Calu3 (cell line): ENCODE data around the gene FCGBP. TPM values are rescaled to one million over a fixed set of nuclear protein-coding genes. Genes with fewer than 3 reads are reported as not detected.
"Not testable (repeated sequence)": the region's sequence is repeated elsewhere in the genome, so short reads cannot be mapped to it uniquely, and the experiment has no call there.

Experiments used
- BruUV-seq: library from RNA; stranded (reverse); fragments of 400-500 nt; replicated peaks from 2 replicates; lab custom pipeline; 2021; lab: Mats Ljungman, UMichigan
- CTCF ChIA-PET: fragments of 300-600 bp; sonication (Branson Sonifier 250); formaldehyde crosslinking; loops from one replicate; lab custom pipeline; 2022; ENCODE audit warnings: antibody characterized with exemption; lab: Charles Lee
- DNase-seq: peaks from one replicate; pipeline ENCODE4 v3.0.0; 2022
- H3K27ac Mint-ChIP-seq: one replicate; pipeline ENCODE4 v1.8.0; 2022; ENCODE audit warnings: mixed read lengths; ENCODE audit not compliant: unreplicated experiment
- H3K27me3 Mint-ChIP-seq: one replicate; pipeline ENCODE4 v1.8.0; 2022; ENCODE audit warnings: mixed read lengths; ENCODE audit not compliant: unreplicated experiment
- H3K36me3 Mint-ChIP-seq: one replicate; pipeline ENCODE4 v1.8.0; 2022; ENCODE audit warnings: mild to moderate bottlenecking, moderate library complexity, mixed read lengths; ENCODE audit not compliant: insufficient read depth, unreplicated experiment
- H3K4me1 Mint-ChIP-seq: one replicate; pipeline ENCODE4 v1.8.0; 2022; ENCODE audit warnings: mild to moderate bottlenecking, low read depth, mixed read lengths; ENCODE audit not compliant: unreplicated experiment
- H3K4me3 Mint-ChIP-seq: one replicate; pipeline ENCODE4 v1.8.0; 2022; ENCODE audit warnings: mild to moderate bottlenecking, low read depth, moderate library complexity, mixed read lengths; ENCODE audit not compliant: unreplicated experiment
- H3K9me3 Mint-ChIP-seq: one replicate; pipeline ENCODE4 v1.8.0; 2022; ENCODE audit warnings: low read depth, mixed read lengths; ENCODE audit not compliant: unreplicated experiment
- intact Hi-C: fragments of 100-400 bp; cut with micrococcal nuclease; formaldehyde crosslinking; loops from one replicate; pipeline ENCODE4 v1.10.0; 2022; ENCODE audit not compliant: unreplicated experiment
- total RNA-seq: library from RNA; stranded (reverse); gene quantifications from 2 replicates; pipeline ENCODE4 v1.2.3, GENCODE V29; 2022
- TF ChIP-seq, protein P1 (sequence below): fragments of 200-600 bp; IDR thresholded peaks from one replicate; pipeline ENCODE4 v1.8.0; 2022; ENCODE audit warnings: antibody characterized with exemption; ENCODE audit not compliant: unreplicated experiment

Gene FCGBP
- total RNA-seq, 1 experiment from 2014 or later = 3.7 TPM

DNA sequence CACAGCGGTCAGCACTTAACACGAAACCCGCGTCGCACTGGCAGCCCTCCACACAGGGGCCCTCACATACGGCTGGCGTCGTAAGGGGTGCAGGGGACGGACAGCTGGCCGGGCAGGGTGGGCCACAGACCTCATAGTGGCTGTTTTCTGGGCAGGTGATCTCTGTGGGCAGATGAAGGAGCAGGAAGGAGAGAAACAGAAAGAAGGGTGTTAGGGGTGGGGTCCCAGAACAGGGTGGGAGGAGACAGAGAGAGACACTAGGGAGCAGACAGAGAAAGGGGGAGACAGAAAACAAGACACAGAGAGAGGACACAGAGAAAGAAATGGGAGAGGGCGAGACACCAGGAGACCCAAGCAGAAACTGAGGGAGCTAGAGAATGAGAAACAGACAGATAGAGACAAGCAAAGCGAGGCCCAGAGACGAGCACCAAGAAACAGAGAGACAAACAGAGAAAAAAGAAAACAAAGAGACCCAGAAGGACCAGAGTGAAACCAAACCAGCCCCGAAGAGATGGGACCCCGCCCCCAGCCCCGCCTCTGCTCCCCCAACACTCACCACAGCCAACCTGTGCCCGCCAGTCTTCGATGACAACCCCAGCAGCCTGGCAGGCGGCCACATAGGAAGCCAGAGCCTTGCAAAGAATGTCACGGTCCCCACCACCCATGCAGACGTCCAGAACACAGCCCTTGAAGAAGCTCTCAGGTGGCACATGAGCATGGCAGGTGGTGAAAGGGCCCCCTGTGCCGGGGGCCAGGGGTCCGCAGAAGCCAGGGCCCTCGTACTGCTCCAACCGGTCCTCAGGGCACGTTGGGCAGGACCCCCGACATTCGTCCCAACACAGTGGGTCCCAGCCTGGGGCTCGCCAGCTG lies 40.8 kb downstream of the FCGBP start:
- H3K27ac Mint-ChIP-seq, H3K36me3 Mint-ChIP-seq, H3K4me3 Mint-ChIP-seq, H3K4me1 Mint-ChIP-seq, BruUV-seq, H3K27me3 Mint-ChIP-seq, H3K9me3 Mint-ChIP-seq, intact Hi-C loops, CTCF ChIA-PET, DNase-seq: not testable (repeated sequence)

DNA sequence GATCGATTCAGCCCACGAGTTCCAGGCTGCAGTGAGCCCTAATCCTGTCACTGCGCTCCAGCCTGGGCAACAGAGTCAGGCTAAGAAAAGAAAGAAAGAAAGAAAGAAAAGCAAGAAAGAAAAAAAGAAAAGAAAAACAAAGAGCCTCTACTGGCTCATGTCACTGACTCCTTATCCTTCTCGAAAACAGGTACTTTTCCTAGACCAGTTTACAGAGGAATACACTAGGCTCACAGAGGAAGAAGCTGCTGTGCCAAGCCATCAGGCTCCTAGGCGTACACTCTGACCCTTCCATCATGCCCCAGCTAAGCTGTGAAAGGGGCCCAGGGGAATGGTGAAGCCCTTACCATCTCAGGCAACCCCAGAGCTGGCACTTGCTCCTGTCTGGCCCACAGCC lies 41.9 kb downstream of the FCGBP start:
- H3K9me3 Mint-ChIP-seq, H3K4me3 Mint-ChIP-seq, intact Hi-C loops, BruUV-seq, DNase-seq, H3K27me3 Mint-ChIP-seq, H3K4me1 Mint-ChIP-seq, CTCF ChIA-PET, H3K36me3 Mint-ChIP-seq, H3K27ac Mint-ChIP-seq: not testable (repeated sequence)

DNA sequence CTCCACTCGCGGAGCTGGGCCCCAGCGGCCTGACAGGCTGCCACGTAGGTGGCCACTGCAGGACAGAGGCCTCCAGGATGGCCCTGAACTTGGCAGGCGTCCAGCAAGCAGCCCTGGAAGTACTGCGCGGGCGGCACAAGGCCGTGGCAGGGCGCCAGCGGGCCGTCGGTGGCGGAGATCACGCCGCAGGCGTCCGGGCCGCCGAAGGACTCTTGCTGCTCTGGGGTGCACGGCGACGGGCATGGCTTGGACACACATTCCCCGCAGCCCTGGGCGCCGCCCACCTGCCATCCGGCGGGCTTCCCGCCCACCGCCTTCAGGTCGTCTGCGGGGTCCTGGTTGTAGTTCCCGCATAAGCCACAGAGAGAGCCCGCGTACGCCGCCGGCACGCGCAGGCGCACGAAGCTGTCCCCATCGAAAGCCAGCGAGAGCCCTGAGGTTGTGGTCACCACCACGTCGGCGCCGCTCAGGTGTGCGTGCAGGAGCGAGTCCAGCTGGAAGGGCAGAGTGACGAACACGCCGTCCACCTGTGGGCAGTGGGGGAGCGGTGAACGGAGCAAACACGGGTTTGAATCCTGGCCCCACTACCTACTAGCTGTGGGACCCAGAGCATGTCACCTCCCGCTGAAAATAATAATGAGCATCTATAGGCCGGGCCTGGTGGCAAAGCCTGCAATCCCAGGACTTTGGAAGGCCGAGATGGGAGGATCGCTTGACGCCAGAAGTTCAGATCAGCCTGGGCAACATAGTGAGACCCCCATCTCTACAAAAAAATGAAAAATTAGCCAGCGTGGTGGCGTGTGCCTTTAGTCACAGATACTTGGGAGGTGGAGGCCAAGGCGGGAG lies 42.6 kb downstream of the FCGBP start:
- H3K27ac Mint-ChIP-seq, H3K9me3 Mint-ChIP-seq, H3K4me1 Mint-ChIP-seq, H3K36me3 Mint-ChIP-seq, BruUV-seq, H3K4me3 Mint-ChIP-seq, CTCF ChIA-PET, intact Hi-C loops, H3K27me3 Mint-ChIP-seq, DNase-seq: not testable (repeated sequence)

DNA sequence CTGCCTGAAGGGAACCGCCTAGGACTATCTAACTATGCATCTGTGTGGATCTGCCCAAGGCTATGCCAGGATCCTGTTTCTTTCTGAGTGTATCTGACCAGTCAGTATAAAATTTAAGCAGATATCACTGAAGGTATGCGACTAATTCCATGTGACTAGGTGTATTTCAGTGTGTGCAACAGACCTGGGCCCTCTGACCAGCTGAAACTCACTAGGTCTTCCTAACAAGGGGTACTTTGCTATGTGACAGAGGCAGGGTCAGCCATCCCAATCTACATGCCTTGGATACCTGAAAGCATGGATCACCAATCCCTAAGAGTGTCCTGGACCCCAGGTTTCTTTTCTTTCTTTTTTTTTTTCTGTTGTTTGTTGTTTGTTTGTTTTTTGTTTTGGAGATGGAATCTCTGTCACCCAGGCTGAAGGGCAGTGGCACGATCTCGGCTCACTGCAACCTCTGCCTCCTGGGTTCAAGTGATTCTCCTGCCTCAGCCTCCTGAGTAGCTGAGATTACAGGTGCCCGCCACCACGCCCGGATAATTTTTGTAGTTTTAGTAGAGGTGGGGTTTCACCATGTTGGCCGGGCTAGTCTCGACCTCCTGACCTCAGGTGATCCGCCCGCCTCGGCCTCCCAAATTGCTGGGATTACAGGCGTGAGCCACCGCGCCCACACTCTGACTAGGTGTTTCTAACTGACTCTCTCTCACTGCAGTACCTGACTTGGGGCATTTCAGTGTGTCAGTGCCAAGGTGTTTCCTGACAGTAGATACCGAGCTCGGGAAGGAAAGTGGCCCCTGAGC lies 43.5 kb downstream of the FCGBP start:
- CTCF ChIA-PET = interaction anchor here (0.6 kb wide), 1 partner anchor 373 kb away, joined by 6 read pairs; no protein-coding TSS in a partner anchor
- BruUV-seq = no TSS peak
- Mint-ChIP-seq H3K36me3 (no peaks in the 10 kb centered on the region), H3K4me3 (no peak overlapping the region), H3K4me1 (no peaks in the 10 kb centered on the region), H3K9me3 (no peaks in the 10 kb centered on the region), H3K27me3 (no peaks in the 10 kb centered on the region), H3K27ac (no peak overlapping the region)
- DNase-seq = no peak
- intact Hi-C loops = no loop called here
- TF ChIP-seq, protein P1, sequence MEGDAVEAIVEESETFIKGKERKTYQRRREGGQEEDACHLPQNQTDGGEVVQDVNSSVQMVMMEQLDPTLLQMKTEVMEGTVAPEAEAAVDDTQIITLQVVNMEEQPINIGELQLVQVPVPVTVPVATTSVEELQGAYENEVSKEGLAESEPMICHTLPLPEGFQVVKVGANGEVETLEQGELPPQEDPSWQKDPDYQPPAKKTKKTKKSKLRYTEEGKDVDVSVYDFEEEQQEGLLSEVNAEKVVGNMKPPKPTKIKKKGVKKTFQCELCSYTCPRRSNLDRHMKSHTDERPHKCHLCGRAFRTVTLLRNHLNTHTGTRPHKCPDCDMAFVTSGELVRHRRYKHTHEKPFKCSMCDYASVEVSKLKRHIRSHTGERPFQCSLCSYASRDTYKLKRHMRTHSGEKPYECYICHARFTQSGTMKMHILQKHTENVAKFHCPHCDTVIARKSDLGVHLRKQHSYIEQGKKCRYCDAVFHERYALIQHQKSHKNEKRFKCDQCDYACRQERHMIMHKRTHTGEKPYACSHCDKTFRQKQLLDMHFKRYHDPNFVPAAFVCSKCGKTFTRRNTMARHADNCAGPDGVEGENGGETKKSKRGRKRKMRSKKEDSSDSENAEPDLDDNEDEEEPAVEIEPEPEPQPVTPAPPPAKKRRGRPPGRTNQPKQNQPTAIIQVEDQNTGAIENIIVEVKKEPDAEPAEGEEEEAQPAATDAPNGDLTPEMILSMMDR = no peak

DNA sequence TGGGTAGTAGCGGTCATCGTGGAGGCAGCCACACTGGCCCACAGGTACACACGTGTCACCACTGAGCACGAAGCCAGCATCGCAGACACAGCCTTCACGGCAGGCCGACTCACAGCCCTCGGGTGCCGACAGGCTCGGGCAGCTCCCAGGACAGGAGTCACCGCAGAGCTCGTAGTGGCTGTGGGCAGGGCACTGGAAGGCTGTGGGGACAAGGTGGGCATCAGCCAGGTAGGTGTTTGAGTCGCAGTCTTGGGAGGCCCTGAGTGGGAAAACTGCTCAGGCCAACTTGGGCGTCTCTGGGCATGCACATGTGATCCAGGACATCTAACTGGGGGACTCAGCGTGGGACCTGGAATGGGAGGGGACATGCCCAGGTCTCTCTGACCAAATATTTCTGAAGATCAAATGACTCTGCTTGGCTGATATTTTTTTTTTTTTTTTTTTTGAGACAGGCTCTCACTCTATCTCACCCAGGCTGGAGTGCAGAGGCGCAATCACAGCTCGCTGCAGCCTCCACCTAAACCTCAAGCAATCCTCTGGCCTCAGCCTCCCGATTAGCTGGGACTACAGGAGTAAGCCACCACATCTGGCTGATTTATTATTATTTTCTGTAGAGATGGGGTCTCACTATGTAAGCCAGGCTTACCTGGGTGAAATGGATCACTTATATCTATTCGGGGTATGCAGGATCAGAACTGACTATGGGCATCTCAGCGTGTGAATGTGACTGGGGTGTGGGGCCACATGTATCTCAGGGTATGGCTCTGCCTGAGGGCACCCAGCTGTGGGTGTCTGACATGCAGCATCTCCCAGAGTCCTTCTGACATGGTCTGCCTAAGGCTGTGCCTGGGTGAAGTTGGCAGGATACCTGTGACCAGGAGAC lies 44.3 kb downstream of the FCGBP start:
- CTCF ChIA-PET = interaction anchor here (0.6 kb wide), 1 partner anchor 373 kb away, joined by 6 read pairs; no protein-coding TSS in a partner anchor
- H3K36me3 Mint-ChIP-seq, DNase-seq, BruUV-seq, H3K9me3 Mint-ChIP-seq, H3K27me3 Mint-ChIP-seq, H3K4me3 Mint-ChIP-seq, H3K27ac Mint-ChIP-seq, H3K4me1 Mint-ChIP-seq, intact Hi-C loops: not testable (repeated sequence)

DNA sequence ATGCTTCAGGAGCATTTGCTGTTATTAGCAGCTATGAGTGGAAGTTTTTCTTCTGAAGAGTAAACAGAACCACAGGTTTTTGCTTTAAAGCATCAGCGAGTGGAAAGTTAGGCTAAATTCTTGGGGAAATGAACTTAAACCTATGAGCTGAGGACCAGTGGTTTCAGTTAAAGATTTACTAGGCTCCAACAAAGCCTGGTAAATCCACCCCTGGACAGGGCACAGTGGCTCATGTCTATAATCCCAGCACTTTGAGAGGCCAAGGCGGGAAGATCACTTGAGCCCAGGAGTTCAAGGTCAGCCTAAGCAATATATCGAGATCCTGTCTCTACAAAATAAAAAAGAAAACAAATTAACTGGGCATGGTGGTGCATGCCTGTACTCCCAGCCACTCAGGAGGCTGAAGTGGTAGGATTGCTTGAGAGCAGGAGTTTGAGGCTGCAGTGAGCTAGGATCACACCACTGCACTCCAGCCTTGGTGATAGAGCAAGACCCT lies 46.9 kb downstream of the FCGBP start:
- BruUV-seq, CTCF ChIA-PET, H3K4me1 Mint-ChIP-seq, H3K9me3 Mint-ChIP-seq, H3K27ac Mint-ChIP-seq, H3K27me3 Mint-ChIP-seq, H3K36me3 Mint-ChIP-seq, intact Hi-C loops, DNase-seq, H3K4me3 Mint-ChIP-seq: not testable (repeated sequence)

DNA sequence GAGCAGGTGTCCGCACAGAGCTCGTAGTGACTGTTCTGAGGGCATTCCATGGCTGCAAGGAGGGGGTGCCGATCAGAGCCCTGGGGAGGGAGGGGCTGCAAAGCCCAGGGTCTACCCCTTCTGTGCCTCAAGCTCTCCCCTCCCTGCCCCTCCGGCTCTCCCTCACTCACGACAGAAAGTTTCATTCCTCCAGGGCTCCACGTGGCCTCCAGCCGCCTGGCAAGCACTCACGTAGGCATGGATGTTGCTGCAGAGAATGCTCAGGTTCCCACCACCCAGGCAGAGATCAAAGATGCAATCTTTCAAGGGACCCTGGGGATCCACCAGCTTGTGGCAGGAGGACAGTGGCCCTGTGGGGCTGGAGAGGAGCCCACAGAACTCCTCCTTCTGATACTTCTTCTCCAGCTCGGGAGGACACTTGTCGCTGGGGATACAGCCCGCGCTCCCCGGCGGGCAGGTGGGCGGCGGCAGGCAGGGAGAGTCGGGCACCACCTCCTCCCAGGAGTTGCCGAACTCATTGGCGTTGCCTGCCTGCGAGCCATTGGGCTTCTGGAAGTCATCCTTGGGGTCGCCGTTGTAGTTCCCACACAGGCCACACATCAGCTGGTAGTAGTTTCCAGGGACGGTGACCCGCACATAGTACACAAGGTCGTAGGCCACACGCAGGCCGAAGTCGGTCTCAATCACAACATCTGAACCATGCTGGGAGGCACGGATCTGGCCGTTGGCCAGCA lies 48.4 kb downstream of the FCGBP start:
- CTCF ChIA-PET, BruUV-seq, H3K36me3 Mint-ChIP-seq, intact Hi-C loops, H3K4me1 Mint-ChIP-seq, H3K27ac Mint-ChIP-seq, H3K27me3 Mint-ChIP-seq, H3K4me3 Mint-ChIP-seq, H3K9me3 Mint-ChIP-seq, DNase-seq: not testable (repeated sequence)
